ENCODE results near the gene NFILZ.

Gene NFILZ

DNA sequence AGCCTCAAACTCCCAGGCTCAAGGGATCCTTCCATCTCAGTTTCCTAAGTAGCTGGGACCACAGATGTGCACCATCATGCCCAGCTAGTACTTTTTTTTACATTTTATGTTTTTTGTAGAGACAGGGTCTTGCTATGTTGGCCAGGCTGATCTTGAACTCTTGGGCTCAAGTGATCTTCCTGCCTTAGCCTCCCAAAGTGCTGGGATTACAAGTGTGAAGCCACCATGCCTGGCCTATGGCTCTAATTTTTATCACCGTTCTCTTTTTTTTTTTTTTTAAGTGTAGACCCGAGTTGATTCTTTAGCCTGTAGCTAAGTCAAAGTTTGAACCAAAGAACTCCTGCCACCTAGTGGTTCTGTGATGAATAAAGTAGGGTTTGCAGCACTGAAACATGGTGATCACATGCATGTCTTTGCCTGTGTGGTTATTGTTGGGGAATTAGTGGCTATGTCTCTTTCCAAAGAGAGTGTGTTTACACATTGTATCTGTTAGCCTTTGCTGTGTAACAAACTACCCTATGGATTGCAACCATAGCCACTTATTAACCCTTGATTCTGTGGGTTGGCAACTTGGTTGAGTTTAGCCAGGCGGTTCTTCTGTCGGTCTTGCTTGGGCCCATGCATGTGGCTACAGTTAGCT, 11.6 kb downstream of the NFILZ start:
- no peak for DNase-seq (ENCODE audit: low read depth, low spot score)

DNA sequence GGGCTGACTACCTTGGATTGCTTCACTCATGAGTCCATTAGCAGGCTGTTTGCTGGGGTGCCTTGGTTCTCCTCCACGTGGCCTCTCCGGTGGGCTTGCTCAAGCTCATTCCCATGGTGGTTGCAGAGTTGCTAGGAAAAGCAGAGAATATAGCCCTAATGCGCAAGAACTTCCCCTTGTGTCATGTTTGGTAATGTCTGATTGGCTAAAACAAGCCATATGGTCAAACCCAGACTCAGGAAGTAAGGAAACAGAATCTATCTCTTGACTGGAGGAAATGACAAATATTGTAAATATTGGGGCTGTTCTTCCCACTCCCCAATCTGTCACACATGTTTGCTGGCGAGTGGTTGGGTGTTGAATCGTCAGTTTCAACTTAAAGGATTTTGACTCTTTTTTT, 12.1 kb downstream of the NFILZ start:
- DNase-seq (ENCODE audit: low read depth, low spot score) = no peak

DNA sequence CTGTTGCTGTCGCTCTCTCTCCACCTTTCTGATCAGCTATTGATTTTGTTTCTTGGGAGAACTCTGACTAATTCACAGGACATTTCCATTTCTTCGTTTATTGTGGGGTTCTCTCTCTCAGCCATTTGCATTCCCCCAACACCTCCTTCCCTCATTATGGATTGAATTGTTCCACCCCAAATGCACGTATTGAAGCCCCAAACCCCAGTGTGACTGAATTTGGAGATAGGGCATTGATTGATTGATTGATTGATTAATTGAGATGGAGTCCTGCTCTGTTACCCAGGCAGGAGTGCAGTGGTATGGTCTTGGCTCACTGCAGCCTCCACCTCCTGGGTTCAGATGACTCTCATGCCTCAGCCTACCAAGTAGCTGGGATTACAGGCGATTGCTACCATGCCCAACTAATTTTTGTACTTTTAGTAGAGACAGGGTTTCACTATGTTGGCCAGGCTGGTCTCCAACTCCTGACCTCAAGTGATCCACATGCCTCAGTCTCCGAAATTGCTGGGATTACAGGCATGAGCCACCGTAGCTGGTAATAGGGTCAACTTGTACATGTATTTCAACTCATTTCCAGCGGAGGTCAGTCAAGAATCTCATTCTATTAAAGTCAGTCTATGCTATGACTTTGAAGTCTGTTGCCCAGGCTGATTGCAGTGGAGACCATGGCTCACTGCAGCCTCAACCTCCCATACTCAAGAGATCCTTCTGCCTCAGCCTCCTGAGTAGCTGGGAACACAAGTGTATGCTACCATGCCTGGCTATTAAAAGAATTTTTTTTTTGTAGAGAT, 13.6 kb downstream of the NFILZ start:
- no peak for DNase-seq (ENCODE audit: low read depth, low spot score)

DNA sequence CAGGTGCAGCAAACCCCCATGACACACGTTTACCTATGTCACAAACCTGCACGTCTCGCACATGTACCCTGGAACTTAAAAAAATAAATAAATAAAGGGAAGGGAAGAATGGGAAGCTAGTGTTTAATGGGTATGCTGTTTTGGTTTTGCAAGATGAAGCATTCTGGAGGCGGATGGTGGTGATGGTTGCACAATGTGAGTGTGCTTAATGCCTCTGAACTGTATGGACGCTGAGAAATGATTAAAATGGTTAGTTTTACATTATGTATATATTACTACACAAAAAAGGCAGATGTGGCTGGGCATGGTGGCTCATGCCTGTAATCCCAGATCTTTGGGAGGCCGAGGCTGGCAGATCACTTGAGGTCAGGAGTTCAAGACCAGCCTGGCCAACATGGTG, 17.8 kb downstream of the NFILZ start:
- no peak for DNase-seq (ENCODE audit: low read depth, low spot score)

DNA sequence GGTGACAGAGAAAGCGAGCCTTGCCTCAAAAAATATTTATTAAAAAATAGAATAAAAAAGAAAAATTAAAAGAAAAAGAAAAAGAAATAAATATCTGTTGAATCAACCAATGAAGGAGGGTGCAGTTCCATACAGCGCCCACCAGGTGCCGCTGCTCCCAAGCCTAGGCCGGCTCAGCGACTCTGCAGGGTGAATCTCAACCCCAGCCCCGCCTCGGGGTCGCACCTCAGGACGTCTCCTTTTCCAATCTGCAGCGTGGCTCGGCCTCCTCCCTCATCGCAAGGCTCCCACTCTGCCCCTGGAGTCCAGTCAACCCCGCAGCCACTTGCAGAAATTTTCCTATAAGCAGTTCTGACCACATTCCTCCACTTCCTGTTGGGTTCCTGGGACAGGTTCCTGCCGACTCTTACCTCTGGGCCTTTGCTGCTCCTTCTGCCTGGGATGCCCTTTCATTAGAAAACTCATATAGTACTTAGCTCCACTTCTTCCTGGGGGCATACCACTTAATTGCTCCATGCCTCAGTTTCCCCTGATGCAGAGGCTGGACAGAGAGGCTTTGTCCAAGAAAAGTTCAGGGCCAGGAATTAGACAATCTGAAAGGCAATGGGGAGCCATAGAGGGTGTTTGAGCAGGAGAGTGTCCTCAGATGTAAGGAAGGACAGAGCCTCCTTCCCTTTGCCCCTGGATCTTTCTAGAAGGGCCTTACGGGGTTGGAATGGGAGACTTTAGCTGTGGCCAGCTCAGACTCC, 24.3 kb downstream of the NFILZ start:
- DNase-seq (ENCODE audit: low read depth, low spot score) = no peak

DNA sequence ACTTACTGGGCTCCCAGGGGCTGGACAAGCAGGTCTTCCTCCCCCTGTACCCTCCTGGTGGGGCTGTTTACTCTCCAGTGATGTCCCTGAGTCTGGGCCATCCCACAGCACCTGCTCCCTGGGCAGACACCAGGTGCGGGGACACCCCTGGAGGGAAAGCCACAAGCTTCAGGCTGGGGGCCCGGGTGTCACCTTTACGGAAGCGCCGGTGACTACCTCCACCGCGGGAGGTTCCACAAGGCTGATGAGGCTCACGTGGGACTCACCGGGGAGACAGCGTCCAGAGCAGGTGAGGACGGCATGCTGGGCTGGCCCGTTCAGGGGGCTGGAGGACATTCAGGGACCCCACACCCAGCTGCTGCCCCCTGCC, 24.9 kb downstream of the NFILZ start:
- no peak for DNase-seq (ENCODE audit: low read depth, low spot score)

DNA sequence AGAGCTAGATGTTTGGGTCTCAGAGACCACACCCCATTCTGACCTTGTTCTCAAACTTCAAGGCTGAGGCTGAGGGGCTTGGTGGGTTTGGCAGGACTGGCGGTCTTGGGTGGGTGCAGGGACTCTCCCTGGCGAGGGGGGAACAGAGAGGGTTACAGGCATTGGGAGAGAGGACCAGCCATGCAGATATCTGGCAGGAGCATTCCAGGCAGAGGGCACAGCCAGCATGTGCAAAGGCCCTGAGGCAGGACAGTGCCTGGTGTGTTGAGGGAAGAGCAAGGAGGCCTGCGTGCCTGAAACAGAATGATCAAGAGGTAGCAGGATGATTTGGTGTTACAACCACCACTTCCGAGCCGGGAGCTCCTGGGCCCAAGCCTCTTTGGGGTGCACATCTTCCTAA, 27.4 kb downstream of the NFILZ start:
- DNase-seq (ENCODE audit: low read depth, low spot score) = no peak

DNA sequence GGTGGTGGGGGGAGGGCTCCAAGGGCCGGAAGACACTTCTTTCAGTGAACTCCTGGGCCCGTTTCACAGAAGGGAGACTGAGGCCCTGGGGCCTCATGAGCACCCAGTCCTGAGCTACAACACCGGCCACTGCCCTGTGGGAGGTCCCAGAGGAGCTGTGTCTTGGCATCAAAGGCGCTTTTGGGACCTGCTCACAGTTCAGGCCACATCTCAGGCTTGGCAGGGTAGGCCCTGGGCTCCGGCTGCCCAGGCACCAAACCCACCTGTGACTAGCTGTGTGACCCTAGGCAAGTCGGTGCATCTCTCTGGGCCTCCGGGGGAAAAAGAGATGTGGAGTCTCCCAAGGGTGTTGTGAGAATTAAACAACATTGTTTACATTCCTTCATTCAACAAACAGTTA, 29.5 kb downstream of the NFILZ start:
- no peak for DNase-seq (ENCODE audit: low read depth, low spot score)

DNA sequence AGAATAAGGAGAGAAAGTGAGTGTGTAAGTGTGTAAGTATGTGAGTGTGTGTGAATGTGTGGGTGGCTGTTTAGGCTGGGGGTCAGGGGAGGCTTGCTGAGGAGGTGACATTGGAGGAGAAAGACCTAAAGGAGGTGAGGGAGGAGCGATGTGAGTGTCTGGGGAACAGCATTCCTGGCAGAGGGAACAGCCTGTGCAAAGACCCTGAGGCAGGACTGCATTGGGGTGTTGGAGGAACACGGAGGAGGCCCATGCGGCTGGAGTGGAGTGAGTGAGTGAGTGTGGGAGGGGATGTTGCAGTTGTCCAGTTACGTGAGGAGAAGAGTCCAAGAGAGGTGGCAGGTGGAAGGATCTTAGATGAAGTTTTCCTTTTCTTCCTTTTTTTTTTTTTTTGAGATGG, 31.8 kb downstream of the NFILZ start:
- DNase-seq (ENCODE audit: low read depth, low spot score) = no peak

DNA sequence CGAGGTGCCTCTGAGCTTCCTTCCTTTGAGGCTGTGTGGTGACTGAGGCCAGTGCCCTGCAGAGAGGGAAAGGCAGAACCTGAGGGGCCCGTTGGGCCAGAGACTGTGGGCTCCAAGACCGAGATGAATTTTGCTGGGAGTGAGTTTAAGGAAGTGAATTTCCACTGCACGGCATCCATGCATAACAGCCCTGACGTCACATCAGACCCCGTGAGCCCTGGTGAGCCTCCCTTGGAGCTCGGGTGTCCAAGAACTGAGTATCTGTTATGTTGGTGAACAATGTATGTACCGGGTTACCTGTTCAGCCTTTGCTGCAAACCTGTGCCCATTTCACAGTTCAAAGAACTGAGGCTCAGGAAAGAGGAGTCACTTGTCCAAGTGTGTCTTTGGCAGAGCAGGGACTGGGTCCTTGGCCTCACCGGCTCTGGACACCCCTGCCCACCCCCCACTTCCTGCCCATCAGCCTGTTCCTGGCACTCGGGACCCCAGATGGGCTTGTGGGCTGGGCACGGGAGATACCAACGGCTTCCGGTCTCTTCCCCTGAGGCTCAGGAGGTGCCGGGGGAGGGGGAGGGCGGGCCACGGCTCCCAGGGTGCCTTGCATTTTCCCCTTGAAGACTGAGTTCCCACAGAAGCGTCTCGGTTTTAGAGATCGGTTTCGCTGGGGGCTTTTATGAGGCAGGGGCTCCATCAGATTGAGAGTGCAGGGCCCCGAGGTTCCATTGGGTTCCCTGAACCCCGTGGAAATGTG, 33.7 kb downstream of the NFILZ start:
- no peak for DNase-seq (ENCODE audit: low read depth, low spot score)

DNA sequence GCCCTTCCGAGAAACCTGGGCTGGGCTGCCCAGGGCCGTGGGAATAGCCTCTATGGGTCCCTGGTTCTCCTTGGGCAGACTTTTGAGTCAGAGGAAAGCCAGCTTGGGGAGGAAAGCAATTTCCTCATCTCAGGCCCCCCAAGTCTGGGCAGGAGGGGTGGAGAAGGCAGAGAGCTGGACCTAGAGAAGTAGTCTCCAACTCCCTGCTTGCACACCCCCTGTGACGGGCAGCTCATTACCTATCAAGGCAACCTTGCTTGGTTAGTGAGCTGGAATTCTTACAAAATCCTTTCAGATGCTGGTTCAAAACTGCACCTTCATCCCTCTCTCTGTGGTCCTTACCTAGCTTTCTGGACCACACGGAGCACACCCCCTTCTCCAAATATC, 34.2 kb downstream of the NFILZ start:
- DNase-seq (ENCODE audit: low read depth, low spot score) = no peak

DNA sequence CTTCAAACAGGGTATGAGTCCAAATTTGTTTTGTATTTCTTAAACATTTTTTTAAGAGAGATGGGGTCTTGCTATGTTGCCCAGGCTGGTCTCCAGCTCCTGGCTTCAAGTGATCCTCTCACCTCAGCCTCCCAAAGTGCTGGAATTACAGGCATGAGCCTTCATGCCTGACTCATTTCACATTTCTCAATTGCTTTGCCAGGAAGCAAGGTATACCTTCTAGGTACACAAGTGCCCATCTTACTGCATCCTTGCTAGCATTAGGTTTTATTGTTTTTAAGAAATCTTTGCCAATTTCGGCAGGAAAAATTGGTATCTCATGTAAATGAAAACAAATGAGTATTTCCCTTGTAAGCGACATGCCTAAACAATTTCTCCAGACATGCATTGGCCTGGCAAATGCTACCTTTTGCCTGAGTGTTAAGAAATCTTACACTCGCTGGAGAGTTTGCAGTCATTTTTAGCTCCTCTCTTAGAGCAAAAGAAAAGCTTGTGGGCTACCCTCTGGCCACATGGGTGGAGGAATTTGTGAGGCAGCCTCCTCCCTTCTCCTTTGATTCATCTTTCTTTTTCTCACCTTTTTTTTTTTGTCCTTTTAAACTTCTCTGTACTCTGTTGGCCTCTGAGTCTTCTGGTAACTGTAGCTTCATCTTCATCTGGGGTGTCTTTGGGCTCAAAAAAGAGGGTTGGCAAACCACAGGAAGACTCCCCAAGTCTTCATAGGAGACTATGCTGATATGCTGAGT, 35.2 kb downstream of the NFILZ start:
- DNase-seq (ENCODE audit: low read depth, low spot score) = no peak

DNA sequence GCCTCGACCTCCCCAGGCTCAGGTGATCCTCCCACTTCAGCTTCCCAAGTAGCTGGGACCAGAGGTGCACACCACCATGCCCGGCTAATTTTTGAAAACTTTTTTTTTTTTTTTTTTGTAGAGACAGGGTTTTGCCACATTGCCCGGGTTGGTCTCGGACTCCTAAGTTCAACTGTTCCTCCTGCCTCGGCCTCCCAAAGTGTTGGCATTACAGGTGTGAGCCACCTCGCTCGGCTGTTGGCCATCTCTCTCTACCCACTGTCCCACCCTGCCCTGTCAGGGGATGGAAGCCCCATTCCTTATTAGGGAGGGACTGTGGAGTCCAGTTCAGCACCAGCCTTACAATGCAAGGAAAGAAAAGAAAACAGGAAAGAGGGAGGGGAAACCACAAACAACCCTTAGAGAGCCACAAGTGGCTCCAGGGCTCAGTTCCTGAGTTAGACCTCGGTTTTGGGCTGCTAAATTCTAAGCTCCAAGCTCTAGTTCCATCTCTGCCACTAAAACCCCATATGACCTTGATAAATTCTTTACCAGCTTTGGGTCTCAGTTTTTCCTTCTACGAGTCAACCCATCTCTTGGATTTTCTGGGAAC, 36.5 kb downstream of the NFILZ start:
- DNase-seq (ENCODE audit: low read depth, low spot score) = no peak

DNA sequence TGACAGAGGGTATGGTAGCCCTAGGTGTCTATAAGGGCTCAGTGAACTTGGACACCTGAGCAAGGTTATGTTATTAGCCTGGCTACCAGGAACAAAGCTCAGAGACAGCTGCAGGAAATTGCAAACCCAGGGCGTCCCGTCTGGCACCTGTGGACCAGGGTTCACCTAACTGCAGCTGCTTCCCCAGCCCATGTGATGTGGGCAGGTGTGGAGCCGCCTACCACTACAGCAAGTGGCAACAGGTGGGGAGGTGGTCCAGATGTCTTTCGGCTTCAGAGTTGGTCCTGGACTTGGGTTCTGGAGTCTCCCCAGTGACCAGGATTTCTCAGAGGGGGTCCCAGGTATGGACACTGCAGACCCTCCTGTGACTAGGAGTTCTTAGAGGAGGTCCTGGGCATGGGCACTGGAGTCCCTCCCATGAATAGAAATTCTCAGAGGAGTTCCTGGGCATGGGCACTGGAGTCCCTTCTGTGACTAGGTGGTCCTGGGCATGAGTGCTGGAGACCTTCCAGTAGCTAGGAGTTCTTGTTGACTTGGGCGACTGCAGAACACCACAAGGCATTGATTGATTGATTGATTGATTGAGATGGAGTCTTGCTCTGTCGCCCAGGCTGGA, 43.0 kb downstream of the NFILZ start:
- DNase-seq (ENCODE audit: low read depth, low spot score) = no peak

DNA sequence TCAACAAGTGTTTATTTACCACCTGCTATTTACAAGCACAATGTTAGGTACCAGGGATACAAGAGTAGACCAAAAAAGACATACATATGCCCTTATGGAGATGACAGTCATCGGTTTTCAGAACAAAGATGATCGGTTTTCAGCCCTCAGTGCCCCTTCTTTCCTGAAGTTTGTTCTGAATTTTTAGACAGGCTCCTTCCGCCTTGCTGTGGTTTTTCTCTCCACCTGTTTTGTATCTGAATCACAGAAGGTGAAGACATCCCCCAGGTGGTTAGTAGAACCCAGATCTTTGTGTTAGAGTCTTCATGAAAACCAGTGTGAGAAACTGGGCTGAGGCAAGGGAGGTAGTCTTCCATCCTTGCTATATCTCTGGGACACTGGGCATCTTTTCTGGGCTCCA, 44.6 kb downstream of the NFILZ start:
- no peak for DNase-seq (ENCODE audit: low read depth, low spot score)

DNA sequence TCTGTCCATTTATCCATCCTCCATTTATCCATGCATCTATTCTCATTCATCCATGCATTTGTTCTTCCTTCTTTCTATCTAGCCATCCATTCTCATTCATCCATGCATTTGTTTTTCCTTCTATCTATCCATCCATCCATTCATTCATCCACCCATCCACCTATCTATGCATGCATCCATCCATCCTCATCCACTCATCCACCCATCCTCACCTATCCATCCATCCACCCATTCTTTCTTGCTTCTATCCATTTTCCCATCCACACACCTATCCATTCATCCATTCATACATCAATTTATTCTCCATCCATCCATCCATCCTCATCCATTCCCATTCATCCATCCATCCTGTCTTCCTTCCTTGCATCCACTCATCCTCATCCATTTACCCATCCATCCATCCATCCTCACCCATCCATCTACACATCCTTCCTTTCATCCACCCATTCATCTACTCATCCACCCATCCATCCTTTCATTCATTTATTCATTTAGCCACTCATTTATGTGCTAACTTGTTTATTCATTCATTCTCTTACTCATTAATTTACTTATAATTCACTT, 47.9 kb downstream of the NFILZ start:
- DNase-seq (ENCODE audit: low read depth, low spot score) = no peak
